Right forelimb (tissue), 1 donor: ENCODE data around the gene GNRH2.
"Not testable (repeated sequence)": the region's sequence is repeated elsewhere in the genome, so short reads cannot be mapped to it uniquely, and the experiment has no call there.

Experiments
- DNase-seq: peaks from one replicate; pipeline ENCODE4 v3.0.0-alpha.2; 2018

GNRH2 gene

DNA sequence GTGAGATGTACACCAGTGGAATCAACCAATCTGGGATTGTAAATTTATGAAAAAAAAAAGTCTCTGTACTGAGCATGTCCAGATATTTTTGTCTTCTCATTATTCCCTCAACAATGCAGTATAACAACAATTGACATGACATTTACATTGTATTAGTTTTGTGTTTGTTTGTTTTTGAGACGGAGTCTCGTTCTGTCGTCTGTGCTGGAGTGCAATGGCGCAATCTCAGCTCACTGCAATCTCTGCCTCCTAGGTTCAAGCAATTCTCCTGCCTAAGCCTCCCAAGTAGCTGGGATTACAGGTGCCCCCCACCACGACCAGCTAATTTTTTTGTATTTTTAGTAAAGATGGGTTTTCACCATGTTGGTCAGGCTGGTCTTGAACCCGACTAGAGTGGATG lies 31.9 kb downstream of the GNRH2 start:
- DNase-seq: not testable (repeated sequence)

DNA sequence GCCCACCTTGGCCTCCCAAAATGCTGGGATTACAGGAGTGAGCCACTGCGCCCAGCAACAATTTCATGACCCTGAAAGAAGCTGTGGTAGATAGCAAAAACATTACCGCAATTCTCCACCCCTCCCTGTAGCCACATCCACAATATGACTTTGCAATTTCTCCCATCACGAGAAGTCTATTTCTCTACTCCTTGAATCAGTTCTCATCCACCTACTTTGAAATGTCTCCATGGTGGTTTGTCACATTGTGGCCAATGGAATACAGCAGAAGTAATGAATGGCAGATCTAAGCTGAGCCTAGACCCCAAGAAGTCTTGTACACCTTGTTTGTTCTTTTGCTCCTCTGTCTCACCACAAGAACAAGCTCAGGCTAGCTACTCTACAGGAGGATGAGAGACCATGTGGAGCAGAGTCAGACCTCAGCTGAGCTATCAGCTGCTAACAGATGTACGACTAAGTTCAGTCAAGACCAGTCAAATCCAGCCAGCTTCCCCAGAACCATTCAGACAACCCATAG lies 34.3 kb downstream of the GNRH2 start:
- no peak for DNase-seq

DNA sequence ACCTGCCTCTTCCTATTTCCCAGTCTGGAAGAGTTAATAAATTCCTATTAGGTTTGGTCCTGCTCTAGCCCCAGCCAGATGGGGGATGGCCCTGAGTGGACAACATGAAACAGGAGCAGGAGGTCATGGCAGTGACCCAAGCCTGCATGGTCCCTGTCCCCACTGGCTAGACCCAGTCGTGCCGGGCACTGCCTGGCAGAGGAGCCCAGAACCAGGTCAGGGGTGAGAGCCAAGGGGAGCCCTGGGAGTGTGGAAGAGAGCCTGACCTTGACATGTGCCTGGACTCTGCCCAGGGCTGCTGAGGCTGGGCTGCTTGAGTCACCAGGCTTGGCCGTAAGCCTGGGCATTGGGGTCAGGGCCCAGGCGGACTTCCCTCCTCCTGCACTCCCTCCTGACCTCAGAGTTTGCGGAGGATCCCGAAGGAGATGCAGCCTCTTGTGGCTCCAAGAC lies 37.5 kb downstream of the GNRH2 start:
- DNase-seq: no peak

DNA sequence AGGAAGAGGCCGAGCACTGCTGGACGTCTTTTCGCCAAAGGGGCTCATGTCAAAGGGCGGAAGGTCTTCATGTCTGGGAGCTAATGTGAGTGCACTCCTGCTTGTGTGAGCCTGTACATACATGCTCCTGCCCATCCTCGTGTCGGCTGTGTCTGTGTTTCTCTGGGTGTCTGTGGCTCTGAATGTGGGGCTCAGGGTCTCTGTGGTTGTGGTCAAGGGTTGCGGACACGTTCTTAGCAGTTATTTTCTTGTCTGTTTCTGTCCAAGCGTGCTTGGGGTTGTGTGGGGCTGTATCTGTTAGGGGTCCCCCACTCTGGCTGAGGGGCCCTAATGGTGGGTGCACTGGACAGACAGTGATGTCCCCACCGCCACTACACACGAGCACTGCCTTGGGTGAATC lies 38.2 kb downstream of the GNRH2 start:
- DNase-seq: no peak

DNA sequence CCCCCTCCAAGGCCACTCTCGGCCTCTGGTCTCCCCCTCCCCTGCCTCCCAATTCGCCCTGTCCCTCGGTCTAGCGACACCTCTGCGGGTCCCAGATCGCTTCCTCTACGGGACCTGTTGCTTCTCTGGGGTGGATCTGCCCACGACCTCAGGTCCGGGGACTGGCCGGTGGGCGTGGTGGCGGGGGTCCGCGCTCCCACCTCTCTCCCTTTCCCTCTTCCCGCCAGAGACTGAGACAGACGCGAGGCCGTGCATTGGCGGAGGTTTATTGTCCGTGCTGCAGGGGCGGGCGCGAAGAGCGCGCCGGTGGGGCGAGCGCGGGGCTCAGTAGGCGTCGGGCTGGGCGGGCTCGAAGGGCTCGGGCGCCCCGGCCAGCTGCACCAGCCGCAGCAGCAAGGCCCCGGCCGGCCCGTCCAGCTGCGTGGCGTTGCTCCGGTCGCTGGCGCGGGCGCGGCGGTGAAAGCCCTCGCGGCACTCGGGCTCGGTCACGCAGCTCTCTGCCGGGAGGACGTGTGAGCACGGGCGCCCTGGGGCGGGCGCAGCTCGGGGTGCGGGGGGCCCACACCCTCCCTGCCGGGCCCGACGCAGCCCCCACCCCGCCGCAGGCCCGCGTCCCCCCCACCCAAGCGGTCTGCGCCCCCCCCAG lies 39.0 kb downstream of the GNRH2 start:
- no peak for DNase-seq

DNA sequence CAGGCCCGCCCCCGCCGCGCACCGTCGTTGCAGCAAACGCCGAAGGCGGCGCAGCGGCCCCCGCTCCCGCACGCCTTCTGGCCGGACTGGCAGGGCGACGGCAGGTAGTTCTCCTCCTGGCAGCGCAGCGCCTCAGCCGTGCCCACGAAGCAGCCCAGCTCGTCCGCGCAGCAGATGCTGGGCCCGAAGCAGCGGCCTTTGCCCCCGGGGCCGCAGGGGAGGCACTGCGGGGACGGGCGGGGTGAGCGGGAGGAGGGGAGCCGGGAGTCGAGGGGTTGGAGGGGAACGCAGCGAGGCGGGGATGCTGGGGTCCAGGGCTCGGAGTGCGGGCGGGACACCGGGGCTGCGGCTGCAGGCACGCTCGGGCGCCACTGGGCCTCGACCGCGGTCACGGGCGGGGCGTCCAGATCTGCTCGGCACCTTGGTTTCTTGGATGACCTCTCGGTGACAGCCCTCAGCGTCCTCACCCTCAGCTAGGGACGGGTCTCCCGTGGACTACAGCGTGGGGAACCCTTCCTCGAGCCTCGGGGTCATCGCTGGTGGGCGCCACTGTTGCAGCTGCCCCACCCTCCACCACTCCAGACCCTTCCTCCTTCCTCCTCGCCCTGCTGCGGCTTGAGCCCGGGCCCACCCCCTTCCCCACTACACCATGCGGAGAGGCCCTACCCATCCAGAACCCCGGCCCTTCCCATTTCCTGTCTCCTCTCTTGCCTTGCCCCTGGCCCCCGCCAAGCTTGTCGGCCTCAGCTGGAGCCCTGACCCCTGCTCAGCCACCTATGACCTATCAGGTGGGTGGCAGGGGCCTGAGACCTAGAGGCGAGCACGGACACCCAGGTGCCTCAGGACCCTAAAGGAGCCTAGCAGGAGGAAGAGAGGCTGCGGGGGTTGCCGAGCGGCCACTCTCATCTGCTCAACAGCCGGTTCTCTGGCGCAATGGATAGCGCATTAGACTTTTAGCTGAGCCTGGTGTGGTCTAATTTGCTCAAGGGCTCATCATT lies 39.8 kb downstream of the GNRH2 start:
- DNase-seq: no peak

DNA sequence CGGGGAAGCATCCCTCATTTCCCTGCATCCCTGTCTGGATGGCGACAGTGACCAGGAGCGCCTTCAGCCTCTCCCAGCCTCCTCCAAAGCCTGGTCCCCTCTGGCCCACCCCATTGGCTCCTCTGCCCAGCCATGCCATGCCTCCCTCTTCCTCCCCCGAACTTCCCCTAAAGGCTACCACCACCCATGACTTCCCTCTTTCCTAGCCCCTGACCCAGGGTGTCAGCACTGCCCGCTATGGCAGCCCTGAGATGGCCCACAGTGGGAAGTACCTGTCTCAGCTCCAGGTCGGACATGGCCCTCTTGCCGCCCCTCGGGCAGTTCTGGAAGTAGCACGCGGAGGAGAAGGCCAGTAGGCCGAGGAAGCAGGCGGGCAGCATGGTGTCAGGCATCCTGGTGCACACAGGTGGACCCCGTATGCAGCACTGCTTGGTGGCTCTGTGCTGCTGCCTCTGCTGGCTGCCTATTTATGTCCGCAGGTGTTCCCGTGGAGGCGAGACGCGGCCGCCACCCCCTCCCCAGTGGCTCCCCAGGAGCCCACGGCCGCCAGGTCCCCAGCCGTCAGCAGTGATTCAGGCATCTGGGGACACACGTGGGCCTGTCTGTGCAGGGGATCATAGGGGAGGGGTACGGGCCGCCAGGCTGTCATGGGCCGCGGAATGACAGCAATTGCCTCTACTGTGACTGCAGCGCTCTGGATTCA lies 41.0 kb downstream of the GNRH2 start, which contains the start of gene AVP:
TSS of gene AVP (minus strand) at position 442 of the 703 bp plus-strand sequence. CDS start at position 392, 50 bp downstream.
- DNase-seq: no peak

DNA sequence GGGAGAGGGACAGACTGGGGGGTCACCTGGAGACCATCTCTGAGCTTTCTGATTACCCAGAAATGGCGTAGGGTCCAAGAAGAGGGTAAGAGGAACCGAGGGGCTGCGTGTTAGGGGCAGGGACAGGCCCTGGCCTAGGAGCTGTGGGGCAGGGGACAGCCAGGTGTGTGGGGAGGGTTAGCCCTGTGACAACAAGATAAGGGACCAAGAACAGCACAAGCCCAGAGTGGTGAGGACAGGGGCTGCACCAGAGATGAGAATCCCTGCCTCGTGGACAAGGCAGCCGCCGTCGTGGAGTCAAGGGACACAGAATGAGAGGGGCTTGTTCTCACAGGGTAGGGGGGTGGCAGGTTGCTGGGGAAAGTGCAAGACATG lies 41.6 kb downstream of the GNRH2 start:
- no peak for DNase-seq

DNA sequence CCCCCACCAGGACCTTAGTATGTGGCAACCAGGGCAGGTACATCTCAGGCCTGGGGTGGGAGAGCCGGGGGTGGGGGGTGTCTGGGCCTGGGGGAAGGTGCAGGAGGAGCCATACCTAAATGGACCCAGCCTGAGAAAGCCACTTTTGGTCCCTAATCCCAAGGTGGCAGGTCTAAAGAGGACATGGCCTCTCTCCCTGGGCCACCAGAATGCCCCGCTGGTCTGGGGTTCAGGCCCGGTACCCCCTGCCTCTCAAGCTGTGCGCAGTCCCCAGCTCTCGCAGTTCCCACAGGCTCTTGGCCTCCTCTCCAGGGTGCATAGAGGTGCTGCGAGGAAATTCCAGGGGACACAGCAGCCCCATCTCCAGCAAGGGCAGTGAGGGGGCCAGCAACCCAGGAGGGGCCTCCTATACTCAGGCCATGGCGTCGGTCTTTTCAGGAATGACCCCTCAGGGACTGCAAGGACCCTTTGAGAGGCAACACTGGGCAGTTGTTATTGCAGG lies 42.2 kb downstream of the GNRH2 start:
- DNase-seq: no peak

DNA sequence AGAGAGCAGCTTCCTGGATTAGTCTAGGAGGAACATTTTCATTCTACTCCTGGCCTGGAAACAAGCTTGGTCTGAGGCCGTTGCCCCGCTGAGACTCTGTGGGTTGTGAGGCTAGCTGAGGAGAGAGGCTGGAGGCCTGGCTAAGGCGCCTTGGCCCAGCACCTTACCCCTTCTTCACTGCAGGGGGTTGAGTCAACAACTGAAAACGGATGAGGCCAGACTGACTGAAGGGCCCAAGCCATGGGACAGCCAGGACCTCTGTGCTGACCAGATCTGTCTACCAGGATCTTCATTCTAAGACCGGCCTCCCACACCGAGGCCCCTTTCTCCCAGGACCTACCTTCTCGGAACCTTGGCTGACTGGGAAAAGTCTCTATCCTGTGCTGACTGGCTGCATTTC lies 44.6 kb downstream of the GNRH2 start:
- no peak for DNase-seq

DNA sequence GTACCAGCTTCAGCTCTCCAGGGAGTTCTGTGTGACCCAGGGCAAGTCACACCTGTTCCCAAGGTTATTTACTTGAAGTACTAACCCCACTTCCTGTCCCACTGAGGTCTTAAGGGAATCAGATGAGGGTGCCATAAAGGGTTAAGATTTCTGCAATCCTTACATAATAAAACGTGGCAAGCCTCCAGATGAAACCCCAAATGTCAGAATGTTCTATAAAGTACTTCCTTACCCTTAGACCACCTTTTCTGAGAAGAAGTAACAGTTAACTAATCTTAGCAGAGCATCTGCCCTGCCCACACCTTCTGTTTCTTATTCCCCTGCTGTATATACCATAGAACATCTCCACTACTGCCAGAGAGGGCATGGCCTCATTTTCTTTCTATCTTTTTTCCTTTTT lies 47.1 kb downstream of the GNRH2 start:
- DNase-seq: no peak

DNA sequence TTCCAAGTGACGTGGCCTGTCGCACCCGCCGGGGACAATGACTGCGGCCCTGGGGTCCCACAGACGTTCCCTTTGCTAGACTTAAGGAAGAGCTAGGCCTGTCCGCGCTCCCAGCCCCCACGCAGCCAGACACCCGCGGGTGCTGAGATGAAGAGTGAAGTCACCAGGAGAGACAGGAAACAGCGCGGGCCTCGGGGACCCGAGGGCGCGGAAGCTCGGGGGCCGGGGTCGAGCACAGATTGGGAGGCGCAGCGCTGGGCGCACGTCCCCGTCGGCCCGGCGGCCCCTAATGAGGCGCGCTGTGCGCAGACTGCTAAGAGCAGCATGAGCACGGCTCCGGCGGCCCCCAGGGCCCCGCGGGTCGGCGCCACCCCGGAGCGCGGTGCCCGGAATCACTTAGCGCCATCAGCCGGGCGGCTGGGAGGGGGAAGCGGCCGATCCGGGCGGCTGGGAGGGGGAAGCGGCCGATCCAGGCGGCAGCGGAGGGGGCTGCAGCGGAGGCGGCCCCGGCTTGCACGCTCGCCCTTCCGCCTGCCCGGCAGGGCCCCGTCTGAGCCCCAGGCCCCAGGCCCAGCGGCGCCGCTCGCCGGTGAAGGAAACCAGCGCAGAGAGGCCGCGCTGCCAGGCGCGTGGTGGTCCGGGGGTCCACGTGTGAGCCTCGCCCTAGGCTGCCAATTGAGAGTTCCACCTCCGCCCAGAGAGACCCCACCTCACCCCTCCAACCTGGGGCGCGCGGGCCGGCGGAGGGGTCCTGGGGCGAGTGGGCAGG lies 49.4 kb downstream of the GNRH2 start:
- peak; percentile 62 for DNase-seq

DNA sequence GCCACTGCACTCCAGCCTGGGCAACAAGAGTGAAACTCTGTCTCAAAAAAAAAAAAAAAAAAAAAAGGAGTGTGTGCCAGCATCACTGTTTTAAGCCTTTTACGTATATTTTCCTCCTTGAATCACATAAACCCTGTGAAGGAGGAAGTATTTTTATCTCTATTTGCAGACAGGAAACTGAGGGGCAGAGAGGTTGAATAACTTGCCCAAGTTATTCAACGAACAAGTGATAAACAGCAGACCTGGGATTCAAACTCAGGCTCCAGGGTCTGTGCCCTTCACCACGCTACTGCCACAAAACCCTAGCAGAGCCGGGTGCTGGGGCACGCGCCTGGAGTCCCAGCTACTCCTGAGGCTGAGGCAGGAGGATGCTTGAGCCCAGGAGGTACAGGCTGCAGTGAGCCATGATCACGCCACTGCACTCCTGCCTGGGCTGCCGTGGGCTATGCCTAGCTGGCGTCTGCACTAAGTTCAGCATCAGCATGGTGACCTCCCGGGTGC lies 50.5 kb downstream of the GNRH2 start:
- DNase-seq: no peak

DNA sequence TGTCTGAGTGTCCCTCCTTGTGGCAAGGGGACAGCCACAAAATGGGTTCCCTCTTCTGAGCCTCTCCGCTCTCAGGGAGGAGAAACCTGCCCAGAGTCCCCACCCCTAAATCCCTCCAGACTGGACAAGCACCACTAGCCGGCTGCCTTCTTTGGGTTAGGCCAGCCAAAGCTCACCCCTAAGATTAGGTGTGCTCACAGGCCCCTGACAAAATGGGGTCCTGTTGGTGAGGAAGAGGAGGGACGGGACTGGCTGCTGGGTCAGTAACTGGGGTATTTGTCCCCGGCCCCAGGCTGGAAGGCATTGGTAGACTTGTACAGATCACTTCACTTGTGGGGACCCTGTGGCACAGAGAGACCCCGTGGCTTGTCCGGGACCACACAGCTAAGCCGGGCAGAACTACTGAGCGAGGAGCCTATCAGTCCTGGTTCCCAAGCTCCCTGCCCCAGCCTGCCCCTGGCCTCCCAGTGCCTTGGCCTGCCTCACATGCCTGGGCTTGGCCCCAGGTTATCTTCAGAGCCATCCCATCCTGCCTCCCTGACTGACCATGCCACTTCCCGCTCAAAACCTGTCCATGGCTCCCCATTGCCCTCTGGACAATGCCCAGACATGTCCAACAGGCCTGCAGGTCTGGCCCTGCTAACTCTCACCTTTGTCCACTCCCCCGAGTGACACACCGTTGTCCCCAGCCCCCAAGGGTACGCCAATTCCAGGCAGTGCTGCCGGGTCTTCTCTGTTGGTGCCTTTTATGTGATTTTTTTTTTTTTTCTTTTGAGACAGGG lies 51.6 kb downstream of the GNRH2 start:
- no peak for DNase-seq
